K562 (cell line): ENCODE measurements around the gene SAPCD1. TPM values are rescaled to one million over a fixed set of nuclear protein-coding genes. Genes with fewer than 3 reads are reported as not detected.
A peak's percentile ranks its signal among the peaks of the same experiment; 100 is the strongest.

Experiments used
- ATAC-seq: fragments of 200-7000 bp; cut with Tn5 transposase; 3 replicates; pipeline ENCODE4 v1.9.1; 2020; ENCODE audit warnings: moderate library complexity
- BruUV-seq: library from RNA; stranded (reverse); fragments of 400-500 nt; replicated peaks from 2 replicates; lab custom pipeline; 2021; lab: Mats Ljungman, UMichigan
- CTCF ChIA-PET: fragments of 300-600 bp; formaldehyde crosslinking; extraction: SDS; loops from one replicate; lab custom pipeline; 2021; ENCODE audit warnings: low intra/inter-chr PET ratio; lab: Yijun Ruan, JAX
- POLR2A ChIA-PET: fragments of 300-600, 350-650 bp; sonication (Branson Sonifier 250); formaldehyde crosslinking; extraction: SDS; loops from one replicate; lab custom pipeline; 2021; ENCODE audit warnings: antibody characterized with exemption, inconsistent platforms; lab: Yijun Ruan, JAX
- DNase-seq, 4 experiments: peaks; one replicate each; pipeline versions ENCODE4 v3.0.0 to v3.0.0-alpha.2; 2011 to 2018; ENCODE audit warnings: low spot score in 3 of 4, mixed read lengths in 3 of 4; ENCODE audit errors: extremely low read depth in 1 of 4
- FAIRE-seq: peaks from 2 replicates; lab custom pipeline; 2011; peaks lifted over from hg19 to GRCh38; lab: Jason Lieb, UNC
- H2AFZ ChIP-seq: 2 replicates; pipeline ENCODE4 v1.6.0; 2011; ENCODE audit warnings: low read depth, low read length, control low read depth, inconsistent platforms
- H3K27ac ChIP-seq: fragments of 200-600 bp; 3 replicates; pipeline ENCODE4 v1.8.0; 2011; ENCODE audit warnings: low read depth, mild to moderate bottlenecking, control low read depth, inconsistent platforms, low read length, moderate library complexity, mixed read lengths; ENCODE audit errors: extremely low read depth
- H3K27me3 ChIP-seq, 2 experiments: fragments of 300-600 bp in 1 of 2; 2 replicates in 1 of 2; 3 replicates in 1 of 2; pipeline versions ENCODE4 v1.6.0 to v1.8.0; 2011; ENCODE audit warnings: inconsistent platforms in 2 of 2, low read length in 2 of 2, mild to moderate bottlenecking in 1 of 2, mixed read lengths in 1 of 2, moderate library complexity in 1 of 2; ENCODE audit not compliant: control insufficient read depth in 2 of 2, insufficient read depth in 2 of 2
- H3K36me3 ChIP-seq: fragments of 300-600 bp; 3 replicates; pipeline ENCODE4 v1.8.0; 2011; ENCODE audit warnings: mild to moderate bottlenecking, low read length, inconsistent platforms; ENCODE audit not compliant: control insufficient read depth, insufficient read depth
- H3K4me1 ChIP-seq, 2 experiments: fragments of 200-600 bp in 1 of 2; replicated peaks in 1 of 2; 2 replicates in 1 of 2; 3 replicates in 1 of 2; pipeline versions ENCODE4 v1.5.1 to v1.8.0; 2011; ENCODE audit warnings: inconsistent platforms in 2 of 2, low read length in 2 of 2, mild to moderate bottlenecking in 1 of 2, mixed read lengths in 1 of 2, moderate library complexity in 1 of 2; ENCODE audit not compliant: control insufficient read depth in 2 of 2, insufficient read depth in 2 of 2
- H3K4me2 ChIP-seq: 2 replicates; pipeline ENCODE4 v1.6.1; 2011; ENCODE audit warnings: low read length, control low read depth, inconsistent platforms, mixed read lengths; ENCODE audit not compliant: insufficient read depth
- H3K4me3 ChIP-seq: fragments of 200-600 bp; sonication (generic), shearing (Covaris generic); 2 replicates; pipeline ENCODE4 v1.5.1; 2016; ENCODE audit warnings: control low read depth, inconsistent platforms
- H3K79me2 ChIP-seq: fragments of 200-600 bp; 3 replicates; pipeline ENCODE4 v1.8.0; 2011; ENCODE audit warnings: low read length, inconsistent platforms; ENCODE audit not compliant: control insufficient read depth, insufficient read depth
- H3K9ac ChIP-seq, 2 experiments: 2 replicates each; pipeline versions ENCODE4 v1.6.0 to v1.6.1; 2011; ENCODE audit warnings: low read depth in 2 of 2, low read length in 2 of 2, control low read depth in 1 of 2, inconsistent platforms in 1 of 2, mild to moderate bottlenecking in 1 of 2, mixed read lengths in 1 of 2; ENCODE audit not compliant: insufficient read depth in 1 of 2
- H3K9me1 ChIP-seq: one replicate; pipeline ENCODE4 v1.6.0; 2011; ENCODE audit warnings: inconsistent platforms, mild to moderate bottlenecking, low read length, moderate library complexity; ENCODE audit not compliant: control insufficient read depth, insufficient read depth
- H3K9me3 ChIP-seq: replicated peaks from 2 replicates; pipeline ENCODE4 v1.5.1; 2011; ENCODE audit warnings: low read depth, low read length, inconsistent platforms; ENCODE audit not compliant: control insufficient read depth, insufficient read depth
- H4K20me1 ChIP-seq: replicated peaks from 2 replicates; pipeline ENCODE4 v1.6.1; 2011; ENCODE audit warnings: low read length, inconsistent platforms, mixed read lengths; ENCODE audit not compliant: control insufficient read depth, insufficient read depth
- DNMT1 ChIP-seq: fragments of 450-650 bp; IDR thresholded peaks from 2 replicates; pipeline ENCODE4 v1.6.1; 2016; ENCODE audit warnings: antibody characterized with exemption, mild to moderate bottlenecking
- NR2C2 ChIP-seq, 2 experiments: fragments of 200-800 bp in 1 of 2; sonication (Bioruptor generic) in 1 of 2; sonication (generic) in 1 of 2; formaldehyde crosslinking in 1 of 2; IDR thresholded peaks; 2 replicates each; pipeline versions ENCODE4 v1.6.1 to v1.8.0; 2016 to 2022; ENCODE audit warnings: mild to moderate bottlenecking in 1 of 2, missing compliant biosample characterization in 1 of 2, missing genetic modification characterization in 1 of 2, missing genetic modification reagents in 1 of 2
- POLR2G ChIP-seq: fragments of 200-400 bp; formaldehyde crosslinking; IDR thresholded peaks from 2 replicates; pipeline ENCODE4 v1.6.1; 2017; ENCODE audit warnings: low read depth, mild to moderate bottlenecking, antibody characterized with exemption, low read length, moderate library complexity
- RBM22 ChIP-seq: fragments of 200-400 bp; formaldehyde crosslinking; IDR thresholded peaks from 2 replicates; pipeline ENCODE4 v1.6.1; 2018; ENCODE audit warnings: low read length, low read depth; ENCODE audit not compliant: poor library complexity, severe bottlenecking
- SAFB ChIP-seq: fragments of 200-400 bp; formaldehyde crosslinking; IDR thresholded peaks from 2 replicates; pipeline ENCODE4 v1.6.1; 2017; ENCODE audit warnings: low read depth, low read length, borderline replicate concordance
- SNRNP70 ChIP-seq: fragments of 200-400 bp; formaldehyde crosslinking; optimal IDR thresholded peaks from 2 replicates; pipeline ENCODE3; 2017; ENCODE audit warnings: low read depth, low read length
- TCF3 ChIP-seq: sonication (generic); formaldehyde crosslinking; IDR thresholded peaks from 2 replicates; pipeline ENCODE4 v1.4.0; 2020; ENCODE audit warnings: mild to moderate bottlenecking, missing genetic modification reagents
- ZNF431 ChIP-seq: sonication (generic); formaldehyde crosslinking; IDR thresholded peaks from 2 replicates; pipeline ENCODE4 v1.8.0; 2022; ENCODE audit warnings: mild to moderate bottlenecking, missing genetic modification reagents
- WGBS: fragments of 100-300 bp; shearing (Covaris generic); methylation state at CpG from one replicate; pipeline ENCODE4 v1.1.6; 2016; ENCODE audit warnings: low coverage, mixed read lengths; ENCODE audit not compliant: insufficient coverage; ENCODE audit errors: missing lambda C conversion rate; 5-methylcytosine and 5-hydroxymethylcytosine counted together
- in situ Hi-C: fragments of 300-500 bp; cut with MboI; formaldehyde crosslinking; loops from 4 replicates; pipeline ENCODE4 v1.15.0; 2018; ENCODE audit warnings: inconsistent platforms, mixed read lengths
- intact Hi-C: fragments of 100-400 bp; cut with micrococcal nuclease; formaldehyde crosslinking; loops from 2 replicates; pipeline ENCODE4 v1.14.2; 2022
- polyA plus RNA-seq, 8 experiments: library from polyadenylated mRNA; depleted of rRNA in 4 of 8; stranded (reverse) in 5 of 8; unstranded in 3 of 8; fragments of >200 nt; fragmentation: Nextera tagmentation in 2 of 8; fragmentation: Illumina TruSeq in 1 of 8; extraction: Ambion mirVana in 2 of 8; extraction: Trizol in 1 of 8; gene quantifications; 2 replicates each; pipeline versions ENCODE4 v1.2.1 to v1.2.3, GENCODE V29; 2011 to 2014; ENCODE audit warnings: inconsistent platforms in 1 of 8, missing spikeins in 1 of 8
- total RNA-seq, 7 experiments: library from RNA; depleted of rRNA in 6 of 7; stranded (reverse); fragments of >200 nt in 6 of 7; fragmentation: Illumina TruSeq in 2 of 7; extraction: Trizol in 2 of 7; gene quantifications; 2 replicates each; pipeline versions ENCODE4 v1.2.1 to v1.2.3, GENCODE V29; 2011 to 2021; ENCODE audit warnings: low replicate concordance in 1 of 7
- TF ChIP-seq, protein P1 (sequence below): sonication (generic); formaldehyde crosslinking; IDR thresholded peaks from 2 replicates; pipeline ENCODE4 v1.8.1; 2023; ENCODE audit warnings: mild to moderate bottlenecking, missing genetic modification reagents, moderate library complexity
- TF ChIP-seq, protein P2 (sequence below): sonication (generic); formaldehyde crosslinking; IDR thresholded peaks from 2 replicates; pipeline ENCODE4 v1.8.1; 2022; ENCODE audit warnings: missing genetic modification reagents
- TF ChIP-seq, protein P3 (sequence below): sonication (generic); formaldehyde crosslinking; IDR thresholded peaks from 2 replicates; pipeline ENCODE4 v1.5.0; 2020; ENCODE audit warnings: missing genetic modification reagents

The SAPCD1 gene
- total and polyA plus RNA-seq, 9 of the 15 experiments (the other 6 are each of a cell fraction or from before 2014, with no cell fraction given): 2.6 to 30.2 (median 7.4) TPM

DNA sequence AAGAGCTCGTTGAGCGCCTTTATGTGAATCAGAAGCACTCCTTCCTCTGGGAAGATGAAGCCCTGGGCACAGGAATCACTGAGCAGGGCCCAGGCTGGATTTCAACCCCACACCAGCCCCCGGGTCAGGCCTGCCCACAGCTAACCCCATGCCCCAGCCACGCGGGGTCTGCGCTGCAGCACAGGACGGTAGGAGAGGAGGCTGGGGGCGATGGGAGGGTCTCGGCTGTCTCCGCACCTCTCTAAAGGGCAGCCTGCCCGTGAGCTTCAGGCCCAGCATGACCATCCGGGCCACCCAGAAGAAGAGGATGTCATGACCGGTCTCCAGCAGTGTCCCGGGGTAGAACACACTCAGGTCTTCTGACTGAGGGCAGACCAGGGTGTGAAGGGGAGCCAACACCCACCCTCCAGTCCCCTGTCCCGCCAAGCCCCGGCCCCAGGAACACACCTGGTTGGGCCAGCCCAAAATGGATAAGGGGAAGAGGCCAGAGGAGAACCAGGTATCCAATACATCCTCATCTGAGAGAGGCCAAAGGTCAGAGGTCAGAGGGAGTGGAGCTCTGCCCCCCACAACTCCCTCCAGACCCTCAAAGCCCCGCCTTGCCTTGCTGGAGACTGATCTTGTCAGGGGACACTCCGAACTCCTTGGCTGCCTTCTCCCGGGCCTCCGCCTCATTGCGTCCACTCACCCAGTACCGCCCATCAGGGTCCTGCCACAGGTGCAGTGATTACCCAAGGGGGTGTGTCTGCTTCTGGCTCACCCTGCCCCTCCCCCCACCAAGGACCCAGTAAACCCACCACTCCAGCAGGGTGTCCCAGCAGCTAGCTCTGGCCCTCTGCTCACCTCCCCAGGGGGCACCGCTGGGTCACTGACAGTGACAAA, 19.0 kb downstream of the SAPCD1 start (continued):
- TF ChIP-seq NR2C2 (CRISPR knock-in tag; IDR thresholded peaks at IDR 0.05) (peak; percentile 88), NR2C2 (tag; IDR thresholded peaks at IDR 0.05) (peak; percentile 89)
- TF ChIP-seq, all 486 proteins: peak for 14

DNA sequence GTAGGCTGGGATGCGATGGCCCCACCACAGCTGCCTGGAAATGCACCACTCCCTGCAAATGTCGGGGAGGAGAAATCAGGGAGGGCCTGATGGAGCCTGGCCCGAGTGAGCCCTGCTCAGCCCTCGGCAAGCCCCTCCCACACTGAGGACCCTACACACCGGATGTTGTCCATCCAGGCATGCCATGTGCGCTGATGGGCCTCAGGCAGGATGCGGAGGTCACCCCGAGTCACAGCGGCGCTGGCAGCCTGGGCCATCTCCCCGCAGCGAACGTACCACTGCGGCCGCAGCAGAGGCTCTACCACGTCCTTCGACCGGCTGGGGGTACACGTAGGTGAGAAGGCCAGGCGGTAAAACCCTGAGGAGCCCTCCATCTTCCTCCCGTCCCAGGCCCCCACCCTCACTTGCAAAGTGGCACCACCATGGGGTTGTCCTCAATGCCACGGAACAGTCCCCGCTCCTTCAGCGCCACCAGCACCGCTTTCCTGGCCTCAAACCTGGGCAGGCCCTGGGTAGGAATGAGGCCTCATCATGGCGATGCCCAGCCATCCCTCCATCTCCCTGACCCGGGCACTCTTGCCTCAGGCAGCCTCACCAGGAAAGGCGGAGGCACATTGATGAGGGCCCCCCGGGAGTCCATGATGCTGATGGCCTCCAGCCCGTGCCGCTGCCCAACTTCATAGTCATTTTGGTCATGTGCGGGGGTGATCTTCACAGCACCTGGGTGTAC, 19.8 kb downstream of the SAPCD1 start:
- H3K27me3 ChIP-seq: no peaks in the 10 kb centered on the region
- H3K9me1 ChIP-seq: no peaks in the 10 kb centered on the region
- no peak overlapping the region for H2AFZ ChIP-seq
- peak overlapping the region in 1 of 2 experiments; percentile 40; a peak in 1 of 4 replicates for H3K9ac ChIP-seq
- FAIRE-seq (no peak), ATAC-seq (no peak), DNase-seq (no peak)
- CTCF ChIA-PET: no interaction called here
- TSS peak; percentile 35 for BruUV-seq
- intact Hi-C loops: no loop called here
- H3K4me1 ChIP-seq: peaks cover 12 to 50% of the 10 kb centered on the region in 2 experiments
- H3K4me3 ChIP-seq: no peak overlapping the region
- no peak overlapping the region for H3K27ac ChIP-seq
- WGBS: 94% methylated on average over 32 of the region's 32 CpGs
- in situ Hi-C loops: no loop called here
- no peak overlapping the region for H3K4me2 ChIP-seq
- peaks cover 98% of the 10 kb centered on the region; the same call in 2 of the 3 replicates for H3K36me3 ChIP-seq
- H3K79me2 ChIP-seq: no peaks in the 10 kb centered on the region
- H3K9me3 ChIP-seq: no peaks in the 10 kb centered on the region
- POLR2A ChIA-PET: interaction anchor here (0.9 to 5.5 kb wide), 3 partner anchors 8 to 48 kb away, joined by 3 to 47 read pairs (median 3); no protein-coding TSS in a partner anchor
- H4K20me1 ChIP-seq: no peaks in the 10 kb centered on the region
- TF ChIP-seq DNMT1: no peak
- TF ChIP-seq SAFB: no peak
- TF ChIP-seq, protein P1, sequence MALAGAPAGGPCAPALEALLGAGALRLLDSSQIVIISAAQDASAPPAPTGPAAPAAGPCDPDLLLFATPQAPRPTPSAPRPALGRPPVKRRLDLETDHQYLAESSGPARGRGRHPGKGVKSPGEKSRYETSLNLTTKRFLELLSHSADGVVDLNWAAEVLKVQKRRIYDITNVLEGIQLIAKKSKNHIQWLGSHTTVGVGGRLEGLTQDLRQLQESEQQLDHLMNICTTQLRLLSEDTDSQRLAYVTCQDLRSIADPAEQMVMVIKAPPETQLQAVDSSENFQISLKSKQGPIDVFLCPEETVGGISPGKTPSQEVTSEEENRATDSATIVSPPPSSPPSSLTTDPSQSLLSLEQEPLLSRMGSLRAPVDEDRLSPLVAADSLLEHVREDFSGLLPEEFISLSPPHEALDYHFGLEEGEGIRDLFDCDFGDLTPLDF (CRISPR knock-in tag): no peak
- TF ChIP-seq POLR2G: peak; percentile 73
- TF ChIP-seq RBM22: peak; percentile 30
- TF ChIP-seq SNRNP70: no peak
- TF ChIP-seq ZNF431: peak; percentile 54; the same call in 1 of the 2 replicates
- TF ChIP-seq, protein P2, sequence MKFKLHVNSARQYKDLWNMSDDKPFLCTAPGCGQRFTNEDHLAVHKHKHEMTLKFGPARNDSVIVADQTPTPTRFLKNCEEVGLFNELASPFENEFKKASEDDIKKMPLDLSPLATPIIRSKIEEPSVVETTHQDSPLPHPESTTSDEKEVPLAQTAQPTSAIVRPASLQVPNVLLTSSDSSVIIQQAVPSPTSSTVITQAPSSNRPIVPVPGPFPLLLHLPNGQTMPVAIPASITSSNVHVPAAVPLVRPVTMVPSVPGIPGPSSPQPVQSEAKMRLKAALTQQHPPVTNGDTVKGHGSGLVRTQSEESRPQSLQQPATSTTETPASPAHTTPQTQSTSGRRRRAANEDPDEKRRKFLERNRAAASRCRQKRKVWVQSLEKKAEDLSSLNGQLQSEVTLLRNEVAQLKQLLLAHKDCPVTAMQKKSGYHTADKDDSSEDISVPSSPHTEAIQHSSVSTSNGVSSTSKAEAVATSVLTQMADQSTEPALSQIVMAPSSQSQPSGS (CRISPR knock-in tag): no peak
- TF ChIP-seq, protein P3, sequence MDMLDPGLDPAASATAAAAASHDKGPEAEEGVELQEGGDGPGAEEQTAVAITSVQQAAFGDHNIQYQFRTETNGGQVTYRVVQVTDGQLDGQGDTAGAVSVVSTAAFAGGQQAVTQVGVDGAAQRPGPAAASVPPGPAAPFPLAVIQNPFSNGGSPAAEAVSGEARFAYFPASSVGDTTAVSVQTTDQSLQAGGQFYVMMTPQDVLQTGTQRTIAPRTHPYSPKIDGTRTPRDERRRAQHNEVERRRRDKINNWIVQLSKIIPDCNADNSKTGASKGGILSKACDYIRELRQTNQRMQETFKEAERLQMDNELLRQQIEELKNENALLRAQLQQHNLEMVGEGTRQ (CRISPR knock-in tag): no peak
- no peak for TF ChIP-seq TCF3
